GM12892 (cell line): Measurements from ENCODE around the gene NUDT16.

Experiments
- POLR2A ChIP-seq: IDR thresholded peaks from 2 replicates; pipeline ENCODE4 v1.6.1; 2011; ENCODE audit warnings: low read depth, low read length, control low read depth
- POLR2AphosphoS5 ChIP-seq: IDR thresholded peaks from 2 replicates; pipeline ENCODE4 v1.6.1; 2011; ENCODE audit warnings: low read depth, low read length, control low read depth
- TAF1 ChIP-seq: IDR thresholded peaks from 2 replicates; pipeline ENCODE4 v1.6.1; 2011; ENCODE audit warnings: low read depth, mild to moderate bottlenecking, control low read depth, low read length, borderline replicate concordance

DNA sequence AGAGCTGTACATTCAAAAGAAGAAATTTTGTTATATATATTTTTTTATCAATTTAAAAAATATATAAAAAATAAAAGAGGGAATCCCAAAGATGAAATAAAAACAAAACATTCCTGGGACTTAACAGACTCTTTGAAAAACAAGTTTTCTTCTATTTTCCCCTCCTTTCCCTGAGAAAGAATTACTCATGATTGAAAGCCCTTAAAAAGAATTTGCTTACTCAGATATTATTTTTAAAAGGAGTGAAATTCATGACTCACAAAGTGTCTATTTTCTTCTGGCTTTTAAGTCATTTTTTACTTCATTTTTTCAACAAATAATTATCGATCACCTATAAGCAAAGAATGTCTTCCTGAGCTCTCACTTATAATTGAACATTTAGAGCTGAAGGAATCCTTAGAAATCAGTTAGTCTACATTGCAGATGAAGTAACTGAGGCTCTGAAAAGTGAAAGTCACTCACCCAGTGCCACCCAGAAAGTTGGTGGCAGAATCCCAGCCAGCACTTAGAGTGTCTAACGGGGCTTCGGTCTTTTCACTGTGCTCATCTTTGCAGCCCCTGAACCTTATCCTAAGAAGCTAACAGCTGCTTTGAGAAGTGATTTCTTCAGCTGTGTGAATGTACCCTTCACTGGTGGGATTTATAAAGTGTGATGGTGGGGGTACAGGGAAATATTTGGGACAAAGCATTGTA is 42.5 kb upstream of the NUDT16 start:
- TF ChIP-seq POLR2A (no peak), TAF1 (no peak), POLR2AphosphoS5 (no peak)
